Measurements from ENCODE around the gene ESRRA.
"Not testable (repeated sequence)": the region's sequence is repeated elsewhere in the genome, so short reads cannot be mapped to it uniquely, and the experiment has no call there.

Gene ESRRA

DNA sequence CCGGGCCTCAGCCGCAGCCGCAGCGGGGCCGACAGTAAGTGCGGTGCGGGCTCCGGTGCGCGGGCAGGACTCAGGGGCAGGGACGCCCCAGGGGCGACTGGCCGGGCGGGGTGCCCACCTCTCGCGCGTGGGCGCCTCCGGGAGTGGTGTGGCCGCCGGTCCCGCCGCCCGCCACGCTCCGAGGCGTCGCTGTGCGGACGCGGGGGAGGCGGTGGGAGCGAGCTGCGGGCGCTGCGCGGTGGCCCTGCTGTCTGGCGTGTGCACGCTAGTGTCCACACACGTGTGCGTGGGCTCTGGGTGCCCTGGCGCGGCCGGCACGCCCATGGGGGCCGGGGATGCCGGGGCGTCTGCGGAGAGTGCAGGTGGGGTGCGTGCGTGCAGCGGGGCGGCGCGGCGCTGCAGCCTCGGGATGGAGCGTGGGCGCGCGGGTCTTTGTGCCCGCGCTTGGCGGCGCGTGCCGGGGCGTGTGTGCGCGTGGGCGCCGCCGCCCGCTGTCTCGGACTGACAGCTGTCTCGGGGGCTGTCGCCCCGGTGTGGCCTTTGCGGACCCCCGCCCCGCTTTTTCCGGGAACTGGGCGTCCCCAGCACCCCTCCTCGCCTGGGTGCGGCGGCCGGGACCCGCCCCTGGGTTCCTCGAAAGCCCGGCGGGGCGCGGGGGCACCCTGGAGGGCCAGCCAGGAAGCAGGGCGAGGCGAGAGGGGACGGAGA, 13.4 kb upstream of the ESRRA start:
- no peak for DNase-seq (ENCODE audit: low spot score)
- no peak for FAIRE-seq

DNA sequence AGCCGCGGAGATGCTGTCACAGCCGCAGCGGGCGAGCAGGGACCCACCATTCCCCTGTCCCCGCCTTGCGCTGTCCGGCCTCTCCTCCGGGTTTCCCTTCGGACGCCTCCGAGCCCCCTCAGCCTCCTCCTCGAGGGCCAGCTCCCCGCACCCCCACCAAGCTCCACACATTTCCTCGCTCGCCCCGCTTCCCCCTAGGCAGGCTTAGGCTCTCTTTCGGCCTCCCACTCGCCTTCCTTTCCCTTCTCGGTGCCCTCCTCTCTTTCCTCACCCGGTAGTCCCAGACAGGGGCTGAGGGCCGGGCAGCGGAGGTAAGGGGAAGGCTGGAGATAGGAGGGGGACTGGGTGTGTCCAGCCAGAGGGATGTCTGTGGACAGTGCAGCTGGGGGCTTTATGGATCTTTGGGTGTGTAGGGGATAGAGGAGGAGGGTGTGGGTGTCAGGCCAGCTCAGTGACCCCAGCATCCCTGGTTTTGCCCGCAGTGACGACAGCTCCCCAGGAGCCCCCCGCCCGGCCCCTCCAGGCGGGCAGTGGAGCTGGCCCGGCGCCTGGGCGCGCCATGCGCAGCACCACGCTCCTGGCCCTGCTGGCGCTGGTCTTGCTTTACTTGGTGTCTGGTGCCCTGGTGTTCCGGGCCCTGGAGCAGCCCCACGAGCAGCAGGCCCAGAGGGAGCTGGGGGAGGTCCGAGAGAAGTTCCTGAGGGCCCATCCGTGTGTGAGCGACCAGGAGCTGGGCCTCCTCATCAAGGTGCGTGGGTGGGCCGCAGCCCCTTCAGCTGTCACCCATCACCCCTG, 12.7 kb upstream of the ESRRA start:
- DNase-seq (ENCODE audit: low spot score) (no peak), FAIRE-seq (no peak)

DNA sequence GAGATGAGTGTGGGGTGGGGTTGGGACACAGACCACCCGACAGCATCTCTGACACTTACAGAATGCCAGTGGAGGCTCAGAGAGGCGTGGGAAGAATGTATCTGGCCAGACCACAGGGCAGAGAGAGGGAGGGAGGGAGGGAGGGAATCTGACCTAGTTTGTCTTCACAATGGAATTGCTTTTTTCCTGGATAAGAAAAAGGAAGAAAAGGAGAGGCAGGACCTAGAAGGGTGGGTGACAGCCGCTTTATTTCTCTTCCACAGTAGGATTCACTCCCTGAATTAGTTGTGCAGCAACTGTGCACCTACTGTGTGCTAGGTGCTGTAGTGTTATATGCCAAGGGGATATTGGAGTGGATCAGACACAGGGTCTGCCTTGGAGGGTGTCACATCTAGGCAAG, 10.6 kb upstream of the ESRRA start:
- FAIRE-seq = no peak
- no peak for DNase-seq (ENCODE audit: low spot score)

DNA sequence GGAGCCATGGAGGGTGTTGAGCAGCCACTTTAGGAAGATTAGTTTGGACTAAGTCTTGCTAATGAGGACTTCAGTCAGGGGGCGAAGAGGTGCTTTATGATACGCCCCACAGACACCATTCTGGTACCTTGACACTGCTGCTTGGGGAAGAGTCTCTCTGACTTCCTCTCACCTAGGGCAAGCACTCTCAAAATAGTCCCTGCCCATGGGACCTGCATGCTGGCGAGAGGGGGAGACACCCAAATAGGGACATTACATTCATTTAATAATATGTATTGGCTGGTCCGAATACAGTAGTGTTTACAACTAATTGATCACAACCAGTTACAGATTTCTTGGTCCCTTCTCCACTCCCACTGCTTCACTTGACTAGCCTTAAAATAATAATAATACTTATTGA, 9.6 kb upstream of the ESRRA start:
- DNase-seq (ENCODE audit: low spot score) = no peak
- no peak for FAIRE-seq

DNA sequence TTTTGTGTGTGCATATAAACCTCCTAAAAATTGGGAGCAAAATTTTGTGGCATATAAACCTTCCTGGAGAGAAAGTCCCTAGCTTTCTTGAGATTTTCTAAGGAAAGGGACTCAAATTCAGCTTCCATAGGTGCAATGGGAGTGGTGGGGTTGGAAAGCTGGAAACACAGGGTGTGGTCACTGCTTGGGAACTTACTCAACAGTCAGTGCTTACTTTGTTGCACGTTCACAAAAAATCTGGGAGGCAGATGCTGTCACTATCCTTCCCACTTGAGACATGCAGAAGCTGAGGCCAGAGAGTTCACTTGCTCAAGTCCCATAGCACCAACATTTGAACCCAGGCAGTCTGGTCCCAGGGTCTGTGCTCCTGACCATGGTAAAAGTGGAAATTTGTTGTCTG, 9.1 kb upstream of the ESRRA start:
- no peak for FAIRE-seq
- DNase-seq (ENCODE audit: low spot score) = no peak

DNA sequence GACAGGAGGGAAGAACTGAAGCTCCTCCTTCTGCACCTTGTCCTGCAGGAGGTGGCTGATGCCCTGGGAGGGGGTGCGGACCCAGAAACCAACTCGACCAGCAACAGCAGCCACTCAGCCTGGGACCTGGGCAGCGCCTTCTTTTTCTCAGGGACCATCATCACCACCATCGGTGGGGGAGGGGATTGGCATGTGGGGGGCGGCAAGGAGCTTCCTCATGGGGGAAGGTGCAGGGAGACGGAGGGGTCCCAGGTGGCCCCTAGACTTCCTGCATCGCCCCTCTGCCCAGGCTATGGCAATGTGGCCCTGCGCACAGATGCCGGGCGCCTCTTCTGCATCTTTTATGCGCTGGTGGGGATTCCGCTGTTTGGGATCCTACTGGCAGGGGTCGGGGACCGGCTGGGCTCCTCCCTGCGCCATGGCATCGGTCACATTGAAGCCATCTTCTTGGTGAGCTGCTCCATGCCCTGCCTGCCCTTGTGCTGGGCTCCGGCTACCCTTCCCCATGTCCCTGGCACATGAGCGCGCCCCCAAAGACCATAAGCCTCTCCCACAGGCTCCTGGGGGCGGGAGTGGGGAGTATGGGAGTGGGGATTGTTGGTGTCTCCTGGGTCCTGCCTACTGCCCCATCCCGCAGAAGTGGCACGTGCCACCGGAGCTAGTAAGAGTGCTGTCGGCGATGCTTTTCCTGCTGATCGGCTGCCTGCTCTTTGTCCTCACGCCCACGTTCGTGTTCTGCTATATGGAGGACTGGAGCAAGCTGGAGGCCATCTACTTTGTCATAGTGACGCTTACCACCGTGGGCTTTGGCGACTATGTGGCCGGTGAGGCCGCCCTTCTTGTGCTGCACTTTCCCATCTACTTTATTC, 8.3 kb upstream of the ESRRA start:
- FAIRE-seq = no peak

DNA sequence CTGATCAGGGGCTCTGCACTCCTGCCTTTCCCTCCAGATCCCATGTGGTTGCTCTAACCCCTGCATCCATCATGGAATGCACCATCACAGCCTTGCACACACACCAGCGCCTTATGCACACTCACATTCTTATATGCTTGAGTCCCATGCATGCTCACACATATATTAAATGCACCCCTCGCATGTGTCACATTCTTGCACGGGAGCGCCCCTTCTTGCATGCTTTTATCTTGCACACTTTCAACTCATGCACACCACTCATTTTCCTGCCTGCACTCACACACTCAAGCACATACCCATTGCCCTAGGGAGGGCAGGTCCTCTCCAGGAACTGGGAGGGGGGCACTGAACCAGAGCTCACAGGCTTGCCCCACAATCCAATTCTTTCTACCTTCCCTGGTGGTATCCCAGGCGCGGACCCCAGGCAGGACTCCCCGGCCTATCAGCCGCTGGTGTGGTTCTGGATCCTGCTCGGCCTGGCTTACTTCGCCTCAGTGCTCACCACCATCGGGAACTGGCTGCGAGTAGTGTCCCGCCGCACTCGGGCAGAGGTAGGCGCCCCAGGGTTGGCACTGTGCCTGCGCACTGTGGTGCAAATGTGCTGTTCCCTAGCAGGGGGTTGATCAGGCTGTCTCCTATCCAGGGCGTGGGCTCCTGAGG, 7.5 kb upstream of the ESRRA start:
- DNase-seq (ENCODE audit: low spot score) (peak; percentile 40), FAIRE-seq (no peak)

More for the DNA sequence above, 8.3 kb upstream of the ESRRA start:
- no peak for DNase-seq (ENCODE audit: low spot score)

DNA sequence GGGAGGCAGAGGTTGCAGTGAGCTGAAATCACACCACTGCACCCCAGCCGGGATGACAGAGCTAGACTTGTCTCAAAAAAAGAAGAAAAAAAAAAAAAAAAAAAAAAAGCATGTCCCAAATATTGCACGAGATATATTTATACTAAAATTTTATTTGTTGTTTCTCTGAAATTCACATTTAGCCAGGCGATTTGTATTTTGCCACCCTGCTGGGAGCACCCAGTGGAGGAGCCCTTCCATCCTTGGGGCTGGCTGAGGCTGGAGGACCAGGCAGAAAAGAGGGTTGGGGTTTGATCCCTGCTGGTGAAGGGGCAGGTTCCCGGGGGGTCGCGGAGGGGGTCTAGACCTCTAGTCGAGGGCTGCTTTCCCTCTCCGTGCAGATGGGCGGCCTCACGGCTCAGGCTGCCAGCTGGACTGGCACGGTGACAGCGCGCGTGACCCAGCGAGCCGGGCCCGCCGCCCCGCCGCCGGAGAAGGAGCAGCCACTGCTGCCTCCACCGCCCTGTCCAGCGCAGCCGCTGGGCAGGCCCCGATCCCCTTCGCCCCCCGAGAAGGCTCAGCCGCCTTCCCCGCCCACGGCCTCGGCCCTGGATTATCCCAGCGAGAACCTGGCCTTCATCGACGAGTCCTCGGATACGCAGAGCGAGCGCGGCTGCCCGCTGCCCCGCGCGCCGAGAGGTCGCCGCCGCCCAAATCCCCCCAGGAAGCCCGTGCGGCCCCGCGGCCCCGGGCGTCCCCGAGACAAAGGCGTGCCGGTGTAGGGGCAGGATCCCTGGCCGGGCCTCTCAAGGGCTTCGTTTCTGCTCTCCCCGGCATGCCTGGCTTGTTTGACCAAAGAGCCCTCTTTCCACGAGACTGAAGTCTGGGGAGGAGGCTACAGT, 6.1 kb upstream of the ESRRA start:
- FAIRE-seq (no peak), DNase-seq (ENCODE audit: low spot score) (no peak)

DNA sequence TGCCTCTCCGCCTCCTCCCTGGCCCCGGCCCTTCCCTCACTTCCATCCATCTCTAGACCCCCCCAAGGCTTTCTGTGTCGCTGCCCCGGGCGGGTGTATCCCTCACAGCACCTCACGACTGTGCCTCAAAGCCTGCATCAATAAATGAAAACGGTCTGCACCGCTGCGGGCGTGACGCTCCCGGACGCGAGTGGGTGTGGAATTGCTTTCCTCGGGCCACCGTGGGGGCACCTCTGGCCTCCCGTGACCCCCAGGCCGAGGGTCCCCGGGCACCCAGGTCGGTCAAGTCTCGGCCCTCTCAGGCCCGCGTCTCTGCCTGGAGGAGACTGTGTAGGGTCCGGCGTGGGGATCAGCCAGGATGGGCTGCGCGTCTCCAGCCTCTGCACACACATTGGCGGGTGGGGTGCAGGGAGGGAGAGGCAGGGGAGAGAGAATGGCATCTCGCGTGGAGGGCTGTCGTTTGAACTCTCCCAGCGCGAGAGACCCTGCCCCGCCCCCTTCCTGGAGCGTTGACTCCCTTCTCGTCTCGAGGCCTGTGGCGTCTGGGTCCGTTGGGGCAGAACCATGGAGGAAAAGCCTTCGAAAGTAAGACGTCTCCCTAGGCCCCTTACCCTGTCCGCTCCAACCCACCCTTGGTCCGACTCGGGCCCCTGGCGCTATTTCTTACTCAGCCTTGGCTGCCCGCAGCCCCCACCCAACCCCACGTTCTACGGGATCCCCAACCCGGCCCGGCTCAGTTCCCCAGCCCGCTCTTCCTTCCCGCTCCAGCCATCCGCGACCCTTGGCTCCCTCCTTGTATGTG, 5.3 kb upstream of the ESRRA start, which contains the start of gene CATSPERZ:
TSS of gene CATSPERZ (plus strand) at position 512 of the 802 bp plus-strand sequence. CDS start at position 565, 53 bp downstream.
- no peak for FAIRE-seq

DNA sequence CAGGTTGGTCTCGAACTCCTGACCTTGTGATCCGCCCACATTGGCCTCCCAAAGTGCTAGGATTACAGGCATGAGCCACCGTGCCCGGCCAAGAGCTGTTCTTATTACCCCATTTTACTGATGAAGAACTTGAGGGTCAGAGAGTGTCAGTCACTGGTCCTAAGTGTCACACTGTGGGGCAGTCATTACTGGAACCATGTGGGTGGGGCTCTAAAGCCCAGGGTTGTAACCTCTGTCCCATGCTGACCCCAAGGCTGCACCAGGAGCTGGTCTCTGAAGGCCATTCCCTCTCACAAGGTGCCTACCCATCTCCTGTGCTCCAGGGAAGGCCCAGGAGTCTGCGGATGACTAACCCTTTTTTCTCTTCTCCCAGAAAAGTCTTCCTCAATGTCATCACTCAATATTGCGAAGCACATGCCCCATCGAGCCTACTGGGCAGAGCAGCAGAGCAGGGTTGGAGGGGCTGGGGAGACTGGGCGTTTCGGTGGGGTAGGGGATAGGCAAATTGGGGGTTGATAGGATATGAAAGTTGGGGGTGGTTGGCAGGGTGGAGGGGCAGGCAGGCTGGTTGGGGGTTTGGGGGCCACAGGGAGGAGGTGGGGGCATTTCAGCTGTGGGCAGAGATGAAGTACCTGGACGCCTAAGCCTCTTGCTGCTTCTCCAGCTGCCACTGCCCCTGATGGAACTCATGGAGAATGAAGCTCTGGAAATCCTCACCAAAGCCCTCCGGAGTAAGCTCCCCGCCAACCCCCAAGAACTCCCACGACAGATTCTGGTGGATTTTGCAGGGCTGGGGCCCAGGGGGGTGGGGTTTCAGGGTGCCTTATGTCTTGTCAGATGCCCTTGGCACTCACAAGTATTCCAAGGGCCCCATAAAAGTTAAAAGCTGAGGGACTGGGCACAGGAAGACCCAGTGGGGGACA, 2.0 kb upstream of the ESRRA start:
- DNase-seq (ENCODE audit: low spot score) (no peak), FAIRE-seq (no peak)

More for the DNA sequence above, 5.3 kb upstream of the ESRRA start, which contains the start of gene CATSPERZ:
- DNase-seq (ENCODE audit: low spot score) = no peak

DNA sequence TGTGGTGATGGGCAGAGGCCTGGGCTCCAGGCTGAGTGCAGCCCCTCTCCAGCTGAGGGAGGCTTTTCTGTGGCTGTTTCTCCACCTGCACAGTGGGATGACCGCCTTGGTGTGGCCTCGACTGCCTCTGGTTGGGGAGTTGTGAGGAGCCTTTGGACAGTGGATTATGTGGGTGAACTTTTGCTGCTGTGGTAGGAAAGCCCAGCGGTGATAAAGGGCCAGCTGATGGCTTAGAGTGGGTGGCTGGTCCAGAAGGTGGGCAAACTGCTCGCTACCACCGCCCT, 1.4 kb upstream of the ESRRA start:
- no peak for FAIRE-seq
- no peak for DNase-seq (ENCODE audit: low spot score)

DNA sequence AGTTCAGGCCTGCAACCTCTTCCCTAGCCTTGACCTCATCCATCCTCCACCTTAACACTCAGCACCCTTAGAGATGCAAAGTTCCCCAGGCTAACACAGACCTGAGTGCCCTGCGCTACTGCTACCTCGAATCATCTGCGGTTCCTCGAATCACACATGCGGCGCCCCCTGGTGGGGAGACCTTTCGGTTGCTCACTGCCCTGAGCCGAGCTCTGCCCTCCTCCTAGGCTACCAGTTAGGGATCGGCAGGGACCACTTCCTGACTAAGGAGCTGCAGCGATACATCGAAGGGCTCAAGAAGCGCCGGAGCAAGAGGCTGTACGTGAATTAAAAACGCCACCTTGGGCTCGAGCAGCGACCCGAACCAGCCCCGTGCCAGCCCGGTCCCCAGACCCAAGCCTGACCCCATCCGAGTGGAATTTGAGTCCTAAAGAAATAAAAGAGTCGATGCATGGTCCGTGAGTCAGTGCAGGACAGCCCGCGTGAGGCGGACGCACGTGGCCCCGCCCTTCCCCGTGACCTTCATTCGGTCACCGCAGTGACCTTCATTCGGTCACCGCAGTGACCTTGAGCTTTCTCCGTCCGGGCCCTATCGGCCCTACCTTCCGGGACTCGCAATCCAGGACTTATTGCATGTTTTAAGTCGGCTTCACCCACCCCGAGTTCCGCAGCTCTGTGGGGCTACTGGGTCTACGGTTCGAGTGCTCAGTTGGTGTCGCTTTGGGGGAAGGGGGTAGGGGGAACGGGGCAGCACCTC, 830 bp upstream of the ESRRA start:
- peak; percentile 34 for FAIRE-seq
- peak; percentile 82 for DNase-seq (ENCODE audit: low spot score)

DNA sequence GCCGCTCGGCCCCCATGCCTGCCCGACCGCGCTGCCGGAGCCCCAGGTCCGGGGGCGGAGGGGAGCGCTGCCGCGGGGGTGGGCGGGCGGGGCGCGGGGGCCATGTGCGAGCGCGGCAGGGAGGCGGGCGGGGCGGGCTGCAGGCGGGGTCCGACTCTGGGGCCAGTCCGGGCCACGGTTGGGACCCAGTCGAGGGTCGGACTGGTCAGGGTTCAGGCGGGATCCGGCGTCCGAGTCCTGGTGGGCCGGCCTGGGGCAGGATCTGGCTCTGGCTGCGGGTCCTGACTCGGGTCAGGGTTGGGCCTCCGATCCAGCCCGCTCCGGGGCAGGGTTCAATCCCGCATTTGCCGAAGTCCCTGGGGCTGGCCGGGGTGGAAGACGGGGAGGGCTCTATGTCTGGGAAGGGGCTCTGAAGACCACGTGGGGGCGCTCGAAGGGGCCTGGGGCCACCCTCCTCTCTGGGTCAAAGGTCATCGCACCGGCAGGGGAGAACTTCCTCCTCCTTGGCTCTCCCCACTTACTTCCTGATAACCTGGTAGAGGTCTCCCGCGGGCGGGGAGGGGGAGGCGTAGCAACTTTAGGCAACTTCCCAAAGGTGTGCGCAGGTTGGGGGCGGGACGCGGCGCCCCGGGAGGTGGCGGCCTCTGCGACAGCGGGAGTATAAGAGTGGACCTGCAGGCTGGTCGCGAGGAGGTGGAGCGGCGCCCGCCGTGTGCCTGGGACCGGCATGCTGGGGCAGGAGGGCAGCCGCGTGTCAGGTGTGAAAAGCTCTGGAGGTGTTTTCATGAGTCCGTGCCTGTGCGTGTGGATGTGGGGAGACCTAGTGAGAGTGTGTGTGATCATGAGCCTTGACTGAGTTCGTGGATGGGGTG, 603 bp downstream of the ESRRA start:
- DNase-seq (ENCODE audit: low spot score) = peak; percentile 35
- FAIRE-seq = no peak

DNA sequence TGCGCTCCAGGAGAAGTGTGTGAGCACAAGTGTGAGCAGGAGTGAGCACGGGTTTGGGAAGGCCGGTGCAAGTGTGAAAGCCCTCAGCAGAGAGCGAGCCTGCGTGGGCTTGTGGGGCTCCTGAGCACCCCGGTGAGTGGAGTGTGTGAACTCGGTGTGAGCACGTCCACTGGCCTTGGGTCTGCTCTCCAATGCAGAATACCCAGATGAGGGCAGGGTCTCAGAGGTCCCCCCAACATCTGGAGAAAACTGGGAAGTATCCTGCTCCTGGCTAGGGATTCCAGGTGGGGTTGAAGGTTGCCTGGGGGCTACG, 1.2 kb downstream of the ESRRA start:
- DNase-seq (ENCODE audit: low spot score) = no peak
- no peak for FAIRE-seq

DNA sequence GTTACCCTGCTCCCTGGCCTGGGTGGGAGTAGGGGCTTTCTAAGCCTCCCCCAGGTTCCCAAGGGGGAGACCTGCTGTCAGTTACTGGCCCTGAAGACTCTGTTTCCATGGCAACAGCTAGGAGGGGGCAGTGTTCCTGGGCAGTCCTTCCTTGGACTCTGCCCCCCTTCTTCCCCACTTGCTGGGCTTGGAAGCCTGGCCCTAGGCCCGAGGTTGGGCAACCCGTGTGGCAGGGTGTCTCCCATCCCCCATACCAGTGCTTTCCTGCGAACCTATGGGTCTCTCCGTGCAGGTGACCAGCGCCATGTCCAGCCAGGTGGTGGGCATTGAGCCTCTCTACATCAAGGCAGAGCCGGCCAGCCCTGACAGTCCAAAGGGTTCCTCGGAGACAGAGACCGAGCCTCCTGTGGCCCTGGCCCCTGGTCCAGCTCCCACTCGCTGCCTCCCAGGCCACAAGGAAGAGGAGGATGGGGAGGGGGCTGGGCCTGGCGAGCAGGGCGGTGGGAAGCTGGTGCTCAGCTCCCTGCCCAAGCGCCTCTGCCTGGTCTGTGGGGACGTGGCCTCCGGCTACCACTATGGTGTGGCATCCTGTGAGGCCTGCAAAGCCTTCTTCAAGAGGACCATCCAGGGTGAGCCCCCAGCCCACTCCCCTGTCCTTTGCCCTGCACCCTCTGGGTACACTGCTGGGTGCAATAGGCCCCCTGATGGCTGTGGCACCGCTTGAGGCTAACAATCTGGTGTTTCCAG, 1.7 kb downstream of the ESRRA start:
- no peak for FAIRE-seq
- no peak for DNase-seq (ENCODE audit: low spot score)

DNA sequence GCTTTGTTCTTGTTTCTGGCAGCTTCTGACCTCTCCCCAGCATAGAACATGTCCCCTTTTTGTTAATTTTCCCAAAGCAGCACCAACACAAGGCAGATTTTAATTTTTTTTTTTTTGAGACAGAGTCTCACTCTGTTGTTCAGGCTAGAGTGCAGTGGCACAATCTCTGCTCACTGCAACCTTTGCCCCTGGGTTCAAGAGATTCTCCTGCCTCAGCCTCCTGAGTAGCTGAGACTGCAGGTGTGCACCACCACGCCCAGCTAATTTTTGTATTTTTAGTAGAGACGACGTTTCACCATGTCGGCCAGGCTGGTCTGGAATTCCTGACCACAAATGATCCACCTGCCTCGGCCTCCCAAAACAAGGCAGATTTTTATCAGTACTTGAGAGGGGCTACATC, 2.5 kb downstream of the ESRRA start:
- not testable (repeated sequence) for DNase-seq (ENCODE audit: low spot score); FAIRE-seq
